CD4-positive, alpha-beta memory T cell (primary cell): ENCODE data around the gene CTSE. TPM values are rescaled to one million over a fixed set of nuclear protein-coding genes. Genes with fewer than 3 reads are reported as not detected.

ENCODE experiments used
- CTCF ChIA-PET: fragments of 350-600 bp; sonication (Branson Sonifier 250); formaldehyde crosslinking; loops from one replicate; lab custom pipeline; 2021; ENCODE audit warnings: inconsistent platforms; ENCODE audit not compliant: partially characterized antibody; lab: Charles Lee
- POLR2A ChIA-PET: fragments of 350-600 bp; sonication (Branson Sonifier 250); formaldehyde crosslinking; loops from one replicate; lab custom pipeline; 2021; ENCODE audit not compliant: partially characterized antibody; lab: Charles Lee
- DNase-seq, 5 donors: peaks; one replicate each; pipeline versions ENCODE4 v3.0.0 to v3.0.0-alpha.2; 2020 to 2022; ENCODE audit warnings: mixed read lengths in 1 of 5
- H3K27ac ChIP-seq: one replicate; pipeline ENCODE4 v1.7.0; 2013; ENCODE audit warnings: low read depth, low read length
- H3K27me3 ChIP-seq: 2 replicates; pipeline ENCODE4 v1.7.0; 2013; ENCODE audit warnings: mild to moderate bottlenecking, low read length, moderate library complexity; ENCODE audit not compliant: insufficient read depth
- H3K36me3 ChIP-seq: 2 replicates; pipeline ENCODE4 v1.7.0; 2013; ENCODE audit warnings: mild to moderate bottlenecking, low read length, moderate library complexity; ENCODE audit not compliant: insufficient read depth
- H3K4me1 ChIP-seq: 2 replicates; pipeline ENCODE4 v1.7.0; 2013; ENCODE audit warnings: mild to moderate bottlenecking, low read length, moderate library complexity; ENCODE audit not compliant: insufficient read depth
- H3K4me3 ChIP-seq, 2 donors: one replicate each; pipeline ENCODE4 v1.7.0; 2013; ENCODE audit warnings: low read length in 2 of 2, mild to moderate bottlenecking in 1 of 2
- H3K9me3 ChIP-seq, 2 donors: one replicate each; pipeline ENCODE4 v1.7.0; 2013; ENCODE audit warnings: low read length in 2 of 2, control low read depth in 1 of 2; ENCODE audit not compliant: control insufficient read depth in 1 of 2
- H3K27ac Mint-ChIP-seq, 7 donors: one replicate each; pipeline ENCODE4 v1.8.0; 2020 to 2021; ENCODE audit warnings: mixed read lengths in 7 of 7, mild to moderate bottlenecking in 6 of 7, inconsistent platforms in 3 of 7, moderate library complexity in 3 of 7
- H3K27me3 Mint-ChIP-seq, 2 donors: one replicate each; pipeline ENCODE4 v1.8.0; 2020 to 2021; ENCODE audit warnings: mixed read lengths in 2 of 2
- H3K36me3 Mint-ChIP-seq, 2 donors: one replicate each; pipeline ENCODE4 v1.8.0; 2020 to 2021; ENCODE audit warnings: mixed read lengths in 2 of 2, inconsistent platforms in 1 of 2, mild to moderate bottlenecking in 1 of 2
- H3K4me1 Mint-ChIP-seq, 4 donors: one replicate each; pipeline ENCODE4 v1.8.0; 2020 to 2021; ENCODE audit warnings: mixed read lengths in 4 of 4, mild to moderate bottlenecking in 1 of 4
- H3K4me3 Mint-ChIP-seq, 8 donors: one replicate each; pipeline ENCODE4 v1.8.0; 2020 to 2021; ENCODE audit warnings: mixed read lengths in 8 of 8, mild to moderate bottlenecking in 7 of 8, moderate library complexity in 6 of 8, inconsistent platforms in 3 of 8
- H3K9me3 Mint-ChIP-seq, 8 donors: one replicate each; pipeline ENCODE4 v1.8.0; 2020 to 2021; ENCODE audit warnings: mixed read lengths in 8 of 8, mild to moderate bottlenecking in 5 of 8, inconsistent platforms in 3 of 8, moderate library complexity in 1 of 8
- intact Hi-C: fragments of 100-400 bp; cut with micrococcal nuclease; formaldehyde crosslinking; loops from one replicate; pipeline ENCODE4 v1.15.1; 2023
- polyA plus RNA-seq, 2 donors: library from polyadenylated mRNA; unstranded; fragments of 300-500 nt; fragmentation: Illumina TruSeq; gene quantifications; one replicate each; pipeline ENCODE4 v1.2.3, GENCODE V29; 2021
- total RNA-seq, 2 experiments: library from RNA; stranded (reverse); gene quantifications; one replicate each; pipeline ENCODE4 v1.2.3, GENCODE V29; 2021

CTSE gene
- total and polyA plus RNA-seq, 4 experiments from 2014 or later = not detected

GRCh38 chr1:205990226-205990625 lies 33.5 kb downstream of the CTSE start:
- Histone ChIP-seq H3K36me3 (no peaks in the 10 kb centered on the region), H3K27ac (no peak overlapping the region), H3K9me3 (no peaks in the 10 kb centered on the region), H3K4me1 (no peaks in the 10 kb centered on the region), H3K4me3 (no peak overlapping the region), H3K27me3 (no peaks in the 10 kb centered on the region)
- no peaks in the 10 kb centered on the region for H3K36me3 Mint-ChIP-seq
- H3K27me3 Mint-ChIP-seq = peaks cover 5 to 15% of the 10 kb centered on the region in 2 donors
- no peaks in the 10 kb centered on the region for H3K4me1 Mint-ChIP-seq
- no peak for DNase-seq
- ChIA-PET POLR2A (no interaction called here), CTCF (interaction anchor here (0.8 kb wide), 1 partner anchor 13 kb away, joined by 5 read pairs; no protein-coding TSS in a partner anchor)
- no peaks in the 10 kb centered on the region for H3K9me3 Mint-ChIP-seq
- H3K4me3 Mint-ChIP-seq = no peak overlapping the region
- intact Hi-C loops = no loop called here
- H3K27ac Mint-ChIP-seq = no peak overlapping the region

GRCh38 chr1:205989786-205990185 lies 33.9 kb downstream of the CTSE start:
- H3K9me3 ChIP-seq = no peaks in the 10 kb centered on the region
- no peak overlapping the region for H3K4me3 Mint-ChIP-seq
- peaks cover 5 to 15% of the 10 kb centered on the region in 2 donors for H3K27me3 Mint-ChIP-seq
- H3K27ac Mint-ChIP-seq = no peak overlapping the region
- H3K4me1 Mint-ChIP-seq = no peaks in the 10 kb centered on the region
- no peaks in the 10 kb centered on the region for H3K36me3 ChIP-seq
- intact Hi-C loops = no loop called here
- H3K27ac ChIP-seq = no peak overlapping the region
- ChIA-PET CTCF (interaction anchor here (0.8 kb wide), 1 partner anchor 12 kb away, joined by 5 read pairs; no protein-coding TSS in a partner anchor), POLR2A (no interaction called here)
- no peaks in the 10 kb centered on the region for H3K9me3 Mint-ChIP-seq
- no peaks in the 10 kb centered on the region for H3K27me3 ChIP-seq
- no peak overlapping the region for H3K4me3 ChIP-seq
- DNase-seq = no peak
- H3K4me1 ChIP-seq = no peaks in the 10 kb centered on the region
- no peaks in the 10 kb centered on the region for H3K36me3 Mint-ChIP-seq

- H3K27me3 Mint-ChIP-seq = peaks cover 5 to 15% of the 10 kb centered on the region in 2 donors
- ChIA-PET POLR2A (no interaction called here), CTCF (interaction anchor here (0.7 to 3.9 kb wide), 2 partner anchors 11 to 189 kb away, joined by 3 to 31 read pairs; no protein-coding TSS in a partner anchor)
- Histone ChIP-seq H3K9me3 (no peaks in the 10 kb centered on the region), H3K36me3 (no peaks in the 10 kb centered on the region), H3K27me3 (no peaks in the 10 kb centered on the region), H3K4me3 (no peak overlapping the region), H3K4me1 (no peaks in the 10 kb centered on the region), H3K27ac (no peak overlapping the region)
- no peaks in the 10 kb centered on the region for H3K9me3 Mint-ChIP-seq
- H3K4me1 Mint-ChIP-seq = no peaks in the 10 kb centered on the region
- no peaks in the 10 kb centered on the region for H3K36me3 Mint-ChIP-seq
- no peak for DNase-seq
- intact Hi-C loops = no loop called here
- no peak overlapping the region for H3K27ac Mint-ChIP-seq
- H3K4me3 Mint-ChIP-seq = no peak overlapping the region
These were observed 35.1 kb downstream of the CTSE start for GRCh38 chr1:205988585-205988995.

- no peaks in the 10 kb centered on the region for H3K27me3 ChIP-seq
- H3K36me3 Mint-ChIP-seq = no peaks in the 10 kb centered on the region
- H3K27ac Mint-ChIP-seq = peak overlapping the region in 1 of 7 donors; percentile 31
- no peaks in the 10 kb centered on the region for H3K4me1 Mint-ChIP-seq
- intact Hi-C loops = no loop called here
- no peak for DNase-seq
- H3K9me3 Mint-ChIP-seq = peaks cover 0 to 6% (median 0%) of the 10 kb centered on the region in 8 donors
- peaks cover 2 to 9% of the 10 kb centered on the region in 2 donors for H3K27me3 Mint-ChIP-seq
- no peak overlapping the region for H3K27ac ChIP-seq
- H3K4me3 ChIP-seq = no peak overlapping the region
- CTCF ChIA-PET = interaction anchor here (1.3 to 3.9 kb wide), 3 partner anchors 9 to 120 kb away, joined by 5 to 31 read pairs (median 12); no protein-coding TSS in a partner anchor
- H3K4me1 ChIP-seq = no peaks in the 10 kb centered on the region
- no peaks in the 10 kb centered on the region for H3K9me3 ChIP-seq
- POLR2A ChIA-PET = interaction anchor here (0.6 kb wide), 1 partner anchor 72 kb away, joined by 3 read pairs; no protein-coding TSS in a partner anchor
- H3K36me3 ChIP-seq = no peaks in the 10 kb centered on the region
- H3K4me3 Mint-ChIP-seq = no peak overlapping the region
These were observed 36.8 kb downstream of the CTSE start for GRCh38 chr1:205986861-205987260.

- H3K27me3 ChIP-seq = no peaks in the 10 kb centered on the region
- H3K4me3 Mint-ChIP-seq = no peak overlapping the region
- H3K27ac ChIP-seq = no peak overlapping the region
- H3K36me3 Mint-ChIP-seq = no peaks in the 10 kb centered on the region
- peaks cover 0 to 7% (median 0%) of the 10 kb centered on the region in 8 donors for H3K9me3 Mint-ChIP-seq
- no peaks in the 10 kb centered on the region for H3K9me3 ChIP-seq
- ChIA-PET CTCF (interaction anchor here (1.0 to 3.9 kb wide), 5 partner anchors 8 to 328 kb away, joined by 3 to 31 read pairs (median 5); no protein-coding TSS in a partner anchor), POLR2A (no interaction called here)
- no peak for DNase-seq
- no peaks in the 10 kb centered on the region for H3K4me1 ChIP-seq
- no peak overlapping the region for H3K27ac Mint-ChIP-seq
- no peaks in the 10 kb centered on the region for H3K36me3 ChIP-seq
- peaks cover 2 to 7% of the 10 kb centered on the region in 2 donors for H3K27me3 Mint-ChIP-seq
- no peak overlapping the region for H3K4me3 ChIP-seq
- H3K4me1 Mint-ChIP-seq = no peaks in the 10 kb centered on the region
- intact Hi-C loops = no loop called here
These were observed 37.4 kb downstream of the CTSE start for GRCh38 chr1:205986292-205986691.

- H3K4me1 ChIP-seq = no peaks in the 10 kb centered on the region
- CTCF ChIA-PET = interaction anchor here (1.0 to 3.9 kb wide), 7 partner anchors 8 to 394 kb away, joined by 3 to 31 read pairs (median 4); no protein-coding TSS in a partner anchor
- intact Hi-C loops = loop anchor here (2.0 kb wide), 1 partner anchor 121 kb away; no protein-coding TSS in a partner anchor
- POLR2A ChIA-PET = no interaction called here
- Mint-ChIP-seq H3K27ac (no peak overlapping the region), H3K36me3 (no peaks in the 10 kb centered on the region), H3K9me3 (peaks cover 0 to 7% (median 0%) of the 10 kb centered on the region in 8 donors), H3K4me1 (no peaks in the 10 kb centered on the region), H3K27me3 (peaks cover 2 to 6% of the 10 kb centered on the region in 2 donors), H3K4me3 (no peak overlapping the region)
- H3K27me3 ChIP-seq = no peaks in the 10 kb centered on the region
- no peak overlapping the region for H3K4me3 ChIP-seq
- H3K9me3 ChIP-seq = no peaks in the 10 kb centered on the region
- no peaks in the 10 kb centered on the region for H3K36me3 ChIP-seq
- DNase-seq = no peak
- no peak overlapping the region for H3K27ac ChIP-seq
These were observed 38.2 kb downstream of the CTSE start for GRCh38 chr1:205985330-205986005.

- Mint-ChIP-seq H3K27ac (peak overlapping the region in 1 of 7 donors; percentile 6), H3K4me1 (no peaks in the 10 kb centered on the region), H3K4me3 (no peak overlapping the region), H3K9me3 (peaks cover 0 to 7% (median 0%) of the 10 kb centered on the region in 8 donors), H3K36me3 (no peaks in the 10 kb centered on the region), H3K27me3 (no peaks in the 10 kb centered on the region)
- Histone ChIP-seq H3K36me3 (no peaks in the 10 kb centered on the region), H3K27me3 (no peaks in the 10 kb centered on the region), H3K9me3 (no peaks in the 10 kb centered on the region), H3K27ac (no peak overlapping the region), H3K4me1 (no peaks in the 10 kb centered on the region), H3K4me3 (no peak overlapping the region)
- POLR2A ChIA-PET = no interaction called here
- intact Hi-C loops = loop anchor here (2.0 kb wide), 1 partner anchor 123 kb away; no protein-coding TSS in a partner anchor
- DNase-seq = no peak
- CTCF ChIA-PET = interaction anchor here (1.0 to 1.2 kb wide), 2 partner anchors 122 to 192 kb away, joined by 3 to 4 read pairs; no protein-coding TSS in a partner anchor
These were observed 39.6 kb downstream of the CTSE start for GRCh38 chr1:205983925-205984725.
